ENCODE data around the gene DNAJC15. TPM values are rescaled to one million over a fixed set of nuclear protein-coding genes. Genes with fewer than 3 reads are reported as not detected.
A peak's percentile ranks its signal among the peaks of the same experiment; 100 is the strongest.

DNAJC15 gene
- total RNA-seq, 1 experiment from 2014 or later, result 72.2 TPM

DNA sequence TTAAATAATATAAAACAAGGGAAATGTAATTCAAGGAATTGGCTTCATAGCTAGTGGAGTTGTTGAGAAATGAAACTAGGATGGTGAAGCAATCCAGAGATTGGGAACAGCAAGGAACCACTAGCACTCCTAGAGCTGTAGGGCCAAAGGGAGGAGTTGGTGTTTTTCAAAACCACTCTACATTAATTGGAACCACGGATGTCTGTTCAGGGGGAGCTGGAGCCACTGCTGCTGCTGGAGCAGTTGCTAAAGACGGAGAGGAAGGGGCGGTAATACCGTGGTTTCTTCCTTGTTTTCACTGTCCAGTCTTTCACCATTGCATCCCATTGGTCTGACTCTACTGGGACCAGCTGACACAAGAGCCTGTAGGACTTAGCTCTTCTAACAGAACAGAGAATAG is 8.5 kb downstream of the DNAJC15 start:
- peaks cover 22% of the 10 kb centered on the region for H3K4me1 Mint-ChIP-seq (ENCODE audit: low read depth, unreplicated experiment)
- intact Hi-C loops (cut with micrococcal nuclease; ENCODE audit: unreplicated experiment), result no loop called here
- ChIA-PET CTCF (interaction anchor here (0.6 kb wide), 1 partner anchor 165 kb away, joined by 6 read pairs; no protein-coding TSS in a partner anchor), POLR2A (interaction anchor here (1.0 kb wide), 1 partner anchor 23 kb away, joined by 3 read pairs; no protein-coding TSS in a partner anchor)
- BruUV-seq (replicated peaks), result no TSS peak
- peaks cover 36% of the 10 kb centered on the region for H3K36me3 Mint-ChIP-seq (ENCODE audit: insufficient read depth, unreplicated experiment)
- peaks cover 7% of the 10 kb centered on the region for H3K9me3 Mint-ChIP-seq (ENCODE audit: unreplicated experiment)
- Histone ChIP-seq H3K4me3 (ENCODE audit: low read depth, low read length) (no peak overlapping the region), H3K9me3 (no peaks in the 10 kb centered on the region), H3K27me3 (replicated peaks; ENCODE audit: control insufficient read depth, insufficient read depth, low read length) (no peaks in the 10 kb centered on the region), H3K4me1 (peaks cover 9% of the 10 kb centered on the region), H3K36me3 (ENCODE audit: control insufficient read depth, insufficient read depth, low read length) (no peaks in the 10 kb centered on the region)
- TF ChIP-seq, protein P1, sequence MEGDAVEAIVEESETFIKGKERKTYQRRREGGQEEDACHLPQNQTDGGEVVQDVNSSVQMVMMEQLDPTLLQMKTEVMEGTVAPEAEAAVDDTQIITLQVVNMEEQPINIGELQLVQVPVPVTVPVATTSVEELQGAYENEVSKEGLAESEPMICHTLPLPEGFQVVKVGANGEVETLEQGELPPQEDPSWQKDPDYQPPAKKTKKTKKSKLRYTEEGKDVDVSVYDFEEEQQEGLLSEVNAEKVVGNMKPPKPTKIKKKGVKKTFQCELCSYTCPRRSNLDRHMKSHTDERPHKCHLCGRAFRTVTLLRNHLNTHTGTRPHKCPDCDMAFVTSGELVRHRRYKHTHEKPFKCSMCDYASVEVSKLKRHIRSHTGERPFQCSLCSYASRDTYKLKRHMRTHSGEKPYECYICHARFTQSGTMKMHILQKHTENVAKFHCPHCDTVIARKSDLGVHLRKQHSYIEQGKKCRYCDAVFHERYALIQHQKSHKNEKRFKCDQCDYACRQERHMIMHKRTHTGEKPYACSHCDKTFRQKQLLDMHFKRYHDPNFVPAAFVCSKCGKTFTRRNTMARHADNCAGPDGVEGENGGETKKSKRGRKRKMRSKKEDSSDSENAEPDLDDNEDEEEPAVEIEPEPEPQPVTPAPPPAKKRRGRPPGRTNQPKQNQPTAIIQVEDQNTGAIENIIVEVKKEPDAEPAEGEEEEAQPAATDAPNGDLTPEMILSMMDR (IDR thresholded peaks at IDR 0.05; ENCODE audit: insufficient read depth in 1 of 2, low read depth in 1 of 2, low read length in 1 of 2, severe bottlenecking in 1 of 2, unreplicated experiment in 1 of 2), result no peak
- DNase-seq, result no peak
- no peaks in the 10 kb centered on the region for H3K27me3 Mint-ChIP-seq (ENCODE audit: insufficient read depth, unreplicated experiment)
- H3K27ac Mint-ChIP-seq (ENCODE audit: unreplicated experiment), result no peak overlapping the region
- no peak overlapping the region for H3K4me3 Mint-ChIP-seq (ENCODE audit: unreplicated experiment)

DNA sequence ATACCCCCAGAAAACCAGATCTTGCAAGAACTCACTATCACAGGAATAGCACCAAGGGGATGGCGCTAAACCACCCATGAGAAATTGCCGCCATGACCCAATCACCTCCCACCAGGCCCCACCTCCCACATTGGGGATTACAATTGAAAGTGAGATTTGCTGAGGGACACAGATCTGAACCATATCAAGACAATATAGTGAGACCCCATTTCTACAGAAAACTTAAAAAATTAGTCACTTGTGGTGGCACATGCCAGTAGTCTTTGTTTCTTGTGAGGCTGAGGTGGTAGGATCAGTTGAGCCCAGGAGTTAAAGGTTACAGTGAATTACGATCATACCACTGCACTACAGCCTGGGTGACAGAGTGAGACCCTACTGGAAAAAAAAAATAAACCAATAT is 9.7 kb downstream of the DNAJC15 start:
- ChIA-PET POLR2A (no interaction called here), CTCF (no interaction called here)
- Mint-ChIP-seq H3K4me3 (ENCODE audit: unreplicated experiment) (no peak overlapping the region), H3K9me3 (ENCODE audit: unreplicated experiment) (peaks cover 7% of the 10 kb centered on the region), H3K27me3 (ENCODE audit: insufficient read depth, unreplicated experiment) (no peaks in the 10 kb centered on the region), H3K36me3 (ENCODE audit: insufficient read depth, unreplicated experiment) (peaks cover 38% of the 10 kb centered on the region), H3K4me1 (ENCODE audit: low read depth, unreplicated experiment) (peaks cover 25% of the 10 kb centered on the region), H3K27ac (ENCODE audit: unreplicated experiment) (no peak overlapping the region)
- BruUV-seq (replicated peaks), result no TSS peak
- H3K27me3 ChIP-seq (replicated peaks; ENCODE audit: control insufficient read depth, insufficient read depth, low read length), result no peaks in the 10 kb centered on the region
- H3K4me1 ChIP-seq, result peaks cover 16% of the 10 kb centered on the region
- no peaks in the 10 kb centered on the region for H3K9me3 ChIP-seq
- DNase-seq, result no peak
- no peak overlapping the region for H3K4me3 ChIP-seq (ENCODE audit: low read depth, low read length)
- H3K36me3 ChIP-seq (ENCODE audit: control insufficient read depth, insufficient read depth, low read length), result no peaks in the 10 kb centered on the region
- intact Hi-C loops (cut with micrococcal nuclease; ENCODE audit: unreplicated experiment), result no loop called here
- TF ChIP-seq, protein P1 (IDR thresholded peaks at IDR 0.05; ENCODE audit: insufficient read depth in 1 of 2, low read depth in 1 of 2, low read length in 1 of 2, severe bottlenecking in 1 of 2, unreplicated experiment in 1 of 2), result no peak

DNA sequence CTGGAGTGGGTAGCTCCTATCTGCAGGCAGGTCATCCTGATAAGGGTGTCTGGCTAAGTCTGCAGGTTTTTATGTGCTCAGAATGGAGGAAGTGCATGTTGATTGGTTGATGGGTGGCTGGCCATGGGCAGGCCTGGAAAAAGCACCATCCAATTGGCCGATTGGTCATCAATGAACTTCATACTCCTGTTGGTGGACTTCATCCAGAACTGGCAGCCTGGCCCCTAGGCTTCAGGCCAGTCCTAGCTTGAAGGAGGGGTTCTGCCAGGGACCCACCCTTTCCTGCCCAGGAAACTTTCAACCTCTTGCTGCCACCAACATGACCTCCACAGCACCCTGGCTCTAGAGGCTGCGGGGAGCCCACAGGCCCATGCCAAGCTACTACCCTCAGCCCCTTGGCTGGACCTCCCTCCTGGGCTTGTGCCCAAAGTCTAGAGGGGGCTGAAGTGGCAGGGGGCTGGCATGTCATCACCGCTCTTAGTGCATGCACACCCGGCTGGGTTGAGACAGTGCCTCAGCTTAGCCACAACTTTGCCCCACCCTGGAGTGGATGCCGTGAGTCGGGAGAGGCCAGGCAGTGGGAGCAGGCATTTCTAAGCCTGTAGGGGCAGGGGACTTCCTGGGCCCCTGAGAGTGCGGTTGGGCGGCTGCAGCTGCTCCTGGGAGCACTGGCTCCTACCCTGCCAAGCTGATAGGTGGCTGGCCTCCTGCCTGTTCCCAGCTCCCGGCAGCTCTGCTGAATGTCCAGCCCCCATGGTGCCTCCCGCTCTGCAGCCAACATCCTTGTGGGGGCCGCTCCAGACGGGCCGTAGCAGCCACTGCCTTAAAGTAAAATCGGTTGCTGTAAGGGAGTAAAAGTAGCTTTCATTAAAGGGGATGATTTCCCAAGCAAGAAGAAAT is 13.2 kb downstream of the DNAJC15 start:
- Histone ChIP-seq H3K9me3 (no peaks in the 10 kb centered on the region), H3K36me3 (ENCODE audit: control insufficient read depth, insufficient read depth, low read length) (no peaks in the 10 kb centered on the region), H3K27me3 (replicated peaks; ENCODE audit: control insufficient read depth, insufficient read depth, low read length) (no peaks in the 10 kb centered on the region), H3K4me1 (peaks cover 42% of the 10 kb centered on the region), H3K4me3 (ENCODE audit: low read depth, low read length) (no peak overlapping the region)
- no TSS peak for BruUV-seq (replicated peaks)
- intact Hi-C loops (cut with micrococcal nuclease; ENCODE audit: unreplicated experiment), result no loop called here
- peaks cover 7% of the 10 kb centered on the region for H3K9me3 Mint-ChIP-seq (ENCODE audit: unreplicated experiment)
- no peak overlapping the region for H3K4me3 Mint-ChIP-seq (ENCODE audit: unreplicated experiment)
- H3K27ac Mint-ChIP-seq (ENCODE audit: unreplicated experiment), result peak overlapping the region; percentile 39
- no peaks in the 10 kb centered on the region for H3K27me3 Mint-ChIP-seq (ENCODE audit: insufficient read depth, unreplicated experiment)
- ChIA-PET POLR2A (interaction anchor here (1.3 kb wide), 1 partner anchor 18 kb away, joined by 6 read pairs; no protein-coding TSS in a partner anchor), CTCF (no interaction called here)
- peaks cover 42% of the 10 kb centered on the region for H3K4me1 Mint-ChIP-seq (ENCODE audit: low read depth, unreplicated experiment)
- TF ChIP-seq, protein P1 (IDR thresholded peaks at IDR 0.05; ENCODE audit: insufficient read depth in 1 of 2, low read depth in 1 of 2, low read length in 1 of 2, severe bottlenecking in 1 of 2, unreplicated experiment in 1 of 2), result no peak
- H3K36me3 Mint-ChIP-seq (ENCODE audit: insufficient read depth, unreplicated experiment), result peaks cover 40% of the 10 kb centered on the region
- DNase-seq, result peak; percentile 36 to 69

Data from Caco-2 (cell line).